T-helper 2 cell (primary cell): ENCODE measurements around the gene CELF4.

ENCODE experiments used
- DNase-seq, 5 experiments: peaks; one replicate each; pipeline versions ENCODE4 v3.0.0 to v3.0.0-alpha.2; 2012 to 2022

The CELF4 gene

GRCh38 chr18:37521510-37522465 is 43.8 kb downstream of the CELF4 start:
- DNase-seq = no peak

GRCh38 chr18:37520508-37520907 is 45.1 kb downstream of the CELF4 start:
- DNase-seq = no peak

- no peak for DNase-seq
These were observed 46.0 kb downstream of the CELF4 start for GRCh38 chr18:37519510-37520135.

GRCh38 chr18:37516361-37516853 is 49.2 kb downstream of the CELF4 start:
- no peak for DNase-seq

GRCh38 chr18:37514953-37515352 is 50.6 kb downstream of the CELF4 start:
- no peak for DNase-seq

- no peak for DNase-seq
These were observed 53.2 kb downstream of the CELF4 start for GRCh38 chr18:37512400-37512799.

DNA sequence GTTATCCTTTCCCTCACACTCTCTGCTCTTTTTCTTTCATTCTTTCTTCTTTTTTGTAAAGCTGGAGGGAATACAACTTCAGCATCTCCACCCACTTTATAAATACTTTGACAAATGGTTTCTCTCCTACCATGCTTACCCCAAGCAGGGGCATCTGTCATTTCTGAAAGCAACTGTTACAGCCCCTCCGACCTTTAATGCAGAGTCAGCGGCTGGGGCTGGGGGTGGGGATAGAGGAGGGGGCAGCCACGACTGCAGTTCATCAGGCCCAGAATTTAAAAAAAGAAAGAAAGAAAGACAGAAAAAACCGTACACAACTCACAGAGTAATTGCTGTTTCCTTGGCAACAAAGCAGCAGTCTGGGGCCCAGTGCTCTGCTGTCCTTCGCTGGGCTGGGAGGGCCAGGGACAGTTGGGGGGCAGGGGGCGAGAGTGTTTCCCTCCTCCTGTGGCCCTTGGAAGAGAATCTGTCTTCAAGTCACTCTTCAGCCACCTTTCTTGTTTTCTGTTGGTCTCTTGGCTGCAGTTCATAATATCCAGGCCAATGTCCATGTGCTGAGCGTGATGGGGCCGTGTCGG is 53.8 kb downstream of the CELF4 start:
- no peak for DNase-seq

GRCh38 chr18:37509600-37509999 is 56.0 kb downstream of the CELF4 start:
- DNase-seq = no peak

- no peak for DNase-seq
These were observed 57.4 kb downstream of the CELF4 start for GRCh38 chr18:37508207-37508606.

- no peak for DNase-seq
These were observed 58.4 kb downstream of the CELF4 start for GRCh38 chr18:37507239-37507638.

DNA sequence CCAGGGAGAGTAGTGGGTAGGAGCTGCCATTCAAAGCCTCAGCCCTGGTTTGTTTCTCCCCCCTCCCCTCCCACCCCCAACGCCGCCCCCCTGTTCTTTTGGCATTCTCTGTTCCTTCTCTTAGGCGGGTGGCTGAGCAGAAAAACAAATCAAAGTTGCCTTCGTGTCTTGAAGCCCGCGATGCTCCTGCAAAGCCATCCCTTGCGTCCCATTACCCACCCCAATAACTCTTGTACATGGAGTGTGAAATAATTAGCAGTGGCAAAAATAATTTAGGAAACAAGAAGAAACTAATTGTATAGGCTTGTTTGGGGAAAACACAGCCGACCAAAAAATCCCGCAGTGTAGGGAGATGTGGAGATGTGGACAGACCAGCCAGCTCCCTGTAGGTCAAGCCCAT is 59.6 kb downstream of the CELF4 start:
- no peak for DNase-seq

GRCh38 chr18:37505321-37505720 is 60.3 kb downstream of the CELF4 start:
- DNase-seq = no peak

DNA sequence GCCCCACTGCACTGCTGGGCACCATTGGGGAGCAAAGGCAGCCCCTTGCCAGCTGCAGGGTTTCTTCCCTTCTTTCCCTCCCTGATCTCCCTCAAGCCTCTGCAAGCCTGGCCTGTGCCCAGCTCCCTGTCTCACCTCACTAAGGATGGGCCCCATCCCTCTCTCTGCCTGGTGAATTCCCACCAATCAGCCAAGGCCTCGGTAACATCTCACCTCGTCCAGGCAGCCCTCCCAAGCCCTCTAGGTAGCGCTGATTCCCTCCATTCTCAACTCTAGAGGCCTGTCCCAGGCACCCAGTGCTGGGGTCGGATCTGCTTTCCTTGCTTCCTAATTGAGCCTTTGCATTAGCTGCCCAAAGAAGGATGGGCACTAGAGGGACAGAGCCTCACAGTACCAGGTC is 63.0 kb downstream of the CELF4 start:
- DNase-seq = no peak

- no peak for DNase-seq
These were observed 63.6 kb downstream of the CELF4 start for GRCh38 chr18:37502036-37502435.

GRCh38 chr18:37501136-37501535 is 64.5 kb downstream of the CELF4 start:
- no peak for DNase-seq

DNA sequence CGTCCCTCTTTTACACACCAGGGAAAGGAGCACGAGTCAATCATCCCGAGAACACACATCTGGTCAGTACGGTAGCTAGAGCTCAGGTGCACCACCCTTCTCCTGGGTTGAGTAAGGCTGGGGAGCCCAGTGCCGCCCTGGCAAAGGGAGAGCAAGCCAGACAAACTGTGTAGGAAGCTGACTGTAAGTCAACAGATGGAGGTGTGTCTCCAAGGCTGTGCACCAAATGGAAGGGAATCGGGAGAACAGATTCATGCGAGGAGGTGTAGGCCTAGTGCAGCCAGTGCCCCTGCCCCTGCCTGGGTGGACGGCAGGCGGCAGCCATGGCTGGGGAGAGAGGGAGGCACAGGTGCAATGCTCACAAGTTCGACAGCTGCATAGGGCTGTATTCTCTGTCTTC is 65.7 kb downstream of the CELF4 start:
- DNase-seq = no peak

DNA sequence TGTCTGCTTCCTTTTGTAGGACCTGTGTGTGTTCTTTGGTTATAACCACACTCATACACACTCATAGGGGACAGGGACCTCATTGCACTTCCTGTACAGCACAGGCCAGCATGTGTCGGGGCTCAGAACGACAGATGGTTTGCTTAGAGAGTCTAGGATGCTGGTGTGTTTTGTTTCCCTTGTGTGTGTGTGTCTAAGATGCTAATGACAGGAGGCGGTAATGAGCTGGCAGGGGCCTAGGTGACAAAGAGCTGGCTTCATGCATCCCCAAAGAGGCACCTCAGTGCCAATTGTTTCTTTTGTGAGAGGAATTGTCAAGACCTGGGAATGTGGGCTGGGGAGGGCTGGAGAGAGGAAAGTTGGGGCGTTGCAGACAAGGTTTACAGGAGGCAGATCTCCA is 66.6 kb downstream of the CELF4 start:
- DNase-seq = no peak

- DNase-seq = no peak
These were observed 67.6 kb downstream of the CELF4 start for GRCh38 chr18:37497853-37498518.

GRCh38 chr18:37496568-37496967 is 69.0 kb downstream of the CELF4 start:
- DNase-seq = no peak

GRCh38 chr18:37495354-37495753 is 70.2 kb downstream of the CELF4 start:
- no peak for DNase-seq

GRCh38 chr18:37494406-37494805 is 71.2 kb downstream of the CELF4 start:
- DNase-seq = no peak

DNA sequence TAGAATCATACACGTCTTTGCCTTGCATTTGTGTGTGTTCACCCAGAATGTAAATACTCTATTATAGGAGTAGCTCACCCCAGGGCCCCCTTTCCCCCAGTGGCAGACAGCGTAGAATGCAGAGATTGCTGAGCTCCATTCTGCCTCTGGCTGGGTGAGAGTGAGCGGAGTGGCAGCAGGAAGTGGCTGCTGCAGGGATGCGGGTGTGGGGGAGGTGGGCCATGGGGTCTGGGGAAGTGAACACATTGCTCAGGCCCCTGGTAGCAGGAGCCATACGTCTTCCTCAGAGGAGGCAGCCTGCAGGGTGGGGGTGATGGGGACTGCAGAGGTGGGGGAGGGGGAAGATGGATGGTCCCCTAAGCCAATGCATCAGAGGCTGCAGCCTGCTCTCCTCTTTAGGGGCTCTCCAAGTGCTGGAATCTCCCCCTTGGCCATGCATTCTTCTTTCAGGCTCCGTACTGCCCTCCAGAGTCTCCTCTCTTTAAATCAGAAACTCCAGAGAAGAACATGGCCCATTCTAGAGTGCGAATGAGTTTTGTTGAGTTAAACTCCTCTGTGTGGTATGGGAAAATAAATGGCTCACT is 72.2 kb downstream of the CELF4 start:
- no peak for DNase-seq

DNA sequence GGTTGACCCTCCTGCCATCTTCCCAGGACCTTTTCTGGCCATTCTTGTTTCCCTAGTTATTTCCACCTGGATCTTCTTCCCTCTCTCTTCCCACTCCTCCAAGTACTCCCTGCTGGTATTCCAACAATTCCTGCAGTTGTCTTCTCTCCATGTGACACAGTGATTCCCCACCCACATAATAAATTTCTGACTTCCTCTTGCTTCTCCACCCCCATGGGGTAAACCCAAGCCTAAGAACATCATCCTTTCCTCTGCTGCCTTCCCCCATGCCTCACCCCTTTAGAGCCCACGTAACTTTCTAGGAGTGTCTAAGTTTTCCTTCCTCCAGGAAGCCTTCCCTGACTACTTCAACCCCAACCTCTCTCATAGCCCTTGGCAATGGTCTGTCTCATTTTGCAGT is 72.6 kb downstream of the CELF4 start:
- DNase-seq = no peak
